HG03045 (cell line): Measurements from ENCODE around the gene COL20A1.

Experiments
- ATAC-seq: cut with Tn5 transposase; IDR thresholded peaks from one replicate; pipeline ENCODE4 v1.9.1; 2021; ENCODE audit warnings: mild to moderate bottlenecking, moderate library complexity; ENCODE audit not compliant: unreplicated experiment

COL20A1 gene

GRCh38 chr20:63359164-63359934 lies 66.4 kb downstream of the COL20A1 start:
- ATAC-seq, result no peak

GRCh38 chr20:63359937-63360849 lies 67.2 kb downstream of the COL20A1 start:
- ATAC-seq, result no peak

GRCh38 chr20:63360850-63361518 lies 68.0 kb downstream of the COL20A1 start, which contains the start of gene CHRNA4:
Gene CHRNA4, minus strand, starts transcription at chr20:63361349. Its CDS starts 184 bp downstream, at chr20:63361165.
- ATAC-seq, result no peak

- ATAC-seq, result no peak
These were observed 68.8 kb downstream of the COL20A1 start for GRCh38 chr20:63361519-63362435.

GRCh38 chr20:63362436-63363009 lies 69.5 kb downstream of the COL20A1 start:
- ATAC-seq, result no peak

- ATAC-seq, result no peak
These were observed 70.3 kb downstream of the COL20A1 start for GRCh38 chr20:63363013-63363957.

GRCh38 chr20:63363981-63364561 lies 71.1 kb downstream of the COL20A1 start:
- ATAC-seq, result no peak

GRCh38 chr20:63364801-63365585 lies 72.0 kb downstream of the COL20A1 start:
- no peak for ATAC-seq

GRCh38 chr20:63365601-63366389 lies 72.8 kb downstream of the COL20A1 start:
- no peak for ATAC-seq

- no peak for ATAC-seq
These were observed 73.7 kb downstream of the COL20A1 start for GRCh38 chr20:63366390-63367365.

GRCh38 chr20:63367446-63368055 lies 74.6 kb downstream of the COL20A1 start:
- ATAC-seq, result no peak

GRCh38 chr20:63368151-63368550 lies 75.2 kb downstream of the COL20A1 start:
- ATAC-seq, result no peak

GRCh38 chr20:63369024-63369530 lies 76.1 kb downstream of the COL20A1 start:
- ATAC-seq, result no peak

GRCh38 chr20:63369724-63370617 lies 77.0 kb downstream of the COL20A1 start:
- no peak for ATAC-seq
